Esophagus squamous epithelium (tissue), 5 donors: ENCODE measurements around the gene TANC1. TPM values are rescaled to one million over a fixed set of nuclear protein-coding genes. Genes with fewer than 3 reads are reported as not detected.

Source experiments
- DNase-seq: peaks from one replicate; lab custom pipeline; 2025; lab: John Stamatoyannopoulos, UW
- H3K27ac ChIP-seq, 4 donors: fragments of 200-600 bp; sonication (generic); one replicate each; pipeline ENCODE4 v1.5.1; 2016 to 2019; ENCODE audit warnings: mild to moderate bottlenecking in 1 of 4
- H3K27me3 ChIP-seq, 4 donors: fragments of 200-600 bp; sonication (generic); 1 replicate in 3 of 4; 2 replicates in 1 of 4; pipeline versions ENCODE4 v1.5.1 to v1.6.0; 2017 to 2021; ENCODE audit warnings: antibody characterized with exemption in 1 of 4
- H3K36me3 ChIP-seq, 3 donors: fragments of 200-600 bp; sonication (generic); one replicate each; pipeline ENCODE4 v1.5.1; 2016 to 2019
- H3K4me1 ChIP-seq, 3 donors: fragments of 200-600 bp; sonication (generic); one replicate each; pipeline ENCODE4 v1.5.1; 2017 to 2019
- H3K4me3 ChIP-seq, 4 donors: fragments of 200-600 bp; sonication (generic); 1 replicate in 3 of 4; 2 replicates in 1 of 4; pipeline ENCODE4 v1.5.1; 2016 to 2019; ENCODE audit warnings: mild to moderate bottlenecking in 2 of 4, moderate library complexity in 1 of 4
- H3K9me3 ChIP-seq, 3 donors: fragments of 200-600 bp; sonication (generic); one replicate each; pipeline ENCODE4 v1.5.1; 2016 to 2019
- POLR2A ChIP-seq, 4 donors: fragments of 450-650 bp; IDR thresholded peaks; one replicate each; pipeline ENCODE4 v1.6.1; 2017; ENCODE audit warnings: antibody characterized with exemption in 4 of 4, mild to moderate bottlenecking in 4 of 4, moderate library complexity in 3 of 4
- WGBS, 2 donors: methylation state at CpG; one replicate each; pipeline ENCODE4 v1.1.5; 2018; 5-methylcytosine and 5-hydroxymethylcytosine counted together
- intact Hi-C: fragments of 100-400 bp; cut with DNase I; formaldehyde crosslinking; loops from one replicate; pipeline ENCODE4 v1.15.0; 2022
- total RNA-seq, 4 donors: library from RNA; depleted of rRNA; stranded (reverse); fragments of >200 nt; gene quantifications; one replicate each; pipeline ENCODE4 v1.1.0, GENCODE V29; 2016
- TF ChIP-seq, protein P1 (sequence below), 6 experiments: fragments of 450-650 bp in 4 of 6; fragments of 200-600 bp in 2 of 6; sonication (generic) in 2 of 6; IDR thresholded peaks; one replicate each; pipeline ENCODE4 v1.5.1; 2016 to 2019; ENCODE audit warnings: antibody characterized with exemption in 6 of 6, mild to moderate bottlenecking in 4 of 6, moderate library complexity in 4 of 6
- donor health status: DM: yes; HTN: yes; CAD: no.

The TANC1 gene
- total RNA-seq, 4 donors from 2014 or later: 29.4 to 54.5 (median 42.2) TPM

DNA sequence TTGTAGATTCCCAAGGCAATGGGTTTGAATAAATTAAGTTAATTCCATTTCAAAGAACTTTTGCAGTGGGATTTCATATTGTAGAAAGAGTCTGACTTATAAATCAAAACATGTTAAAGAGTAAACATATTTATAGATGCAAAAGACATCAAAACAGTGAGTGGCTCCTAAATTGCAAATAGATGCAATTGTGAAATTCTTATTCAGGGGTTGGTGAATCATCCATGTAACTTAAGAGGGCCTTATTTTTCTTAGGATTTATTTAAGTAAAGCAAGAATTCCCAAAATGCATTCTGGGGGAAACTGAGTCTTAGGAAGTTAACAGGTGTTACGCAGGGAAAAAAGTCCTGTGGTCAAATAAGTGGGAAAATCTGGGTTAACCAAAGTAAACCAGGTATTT is 11.3 kb downstream of the TANC1 start:
- Histone ChIP-seq H3K36me3 (no peaks in the 10 kb centered on the region), H3K27ac (no peak overlapping the region), H3K4me1 (peaks cover 4 to 52% (median 19%) of the 10 kb centered on the region in 3 donors), H3K27me3 (no peaks in the 10 kb centered on the region), H3K4me3 (no peak overlapping the region), H3K9me3 (no peaks in the 10 kb centered on the region)
- 87 to 94% methylated on average over 1 of the region's 1 CpG for WGBS, 2 donors
- intact Hi-C loops: no loop called here
- no peak for TF ChIP-seq POLR2A (IDR thresholded peaks at IDR 0.05)
- TF ChIP-seq, protein P1, sequence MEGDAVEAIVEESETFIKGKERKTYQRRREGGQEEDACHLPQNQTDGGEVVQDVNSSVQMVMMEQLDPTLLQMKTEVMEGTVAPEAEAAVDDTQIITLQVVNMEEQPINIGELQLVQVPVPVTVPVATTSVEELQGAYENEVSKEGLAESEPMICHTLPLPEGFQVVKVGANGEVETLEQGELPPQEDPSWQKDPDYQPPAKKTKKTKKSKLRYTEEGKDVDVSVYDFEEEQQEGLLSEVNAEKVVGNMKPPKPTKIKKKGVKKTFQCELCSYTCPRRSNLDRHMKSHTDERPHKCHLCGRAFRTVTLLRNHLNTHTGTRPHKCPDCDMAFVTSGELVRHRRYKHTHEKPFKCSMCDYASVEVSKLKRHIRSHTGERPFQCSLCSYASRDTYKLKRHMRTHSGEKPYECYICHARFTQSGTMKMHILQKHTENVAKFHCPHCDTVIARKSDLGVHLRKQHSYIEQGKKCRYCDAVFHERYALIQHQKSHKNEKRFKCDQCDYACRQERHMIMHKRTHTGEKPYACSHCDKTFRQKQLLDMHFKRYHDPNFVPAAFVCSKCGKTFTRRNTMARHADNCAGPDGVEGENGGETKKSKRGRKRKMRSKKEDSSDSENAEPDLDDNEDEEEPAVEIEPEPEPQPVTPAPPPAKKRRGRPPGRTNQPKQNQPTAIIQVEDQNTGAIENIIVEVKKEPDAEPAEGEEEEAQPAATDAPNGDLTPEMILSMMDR (IDR thresholded peaks at IDR 0.05): no peak
- no peak for DNase-seq

DNA sequence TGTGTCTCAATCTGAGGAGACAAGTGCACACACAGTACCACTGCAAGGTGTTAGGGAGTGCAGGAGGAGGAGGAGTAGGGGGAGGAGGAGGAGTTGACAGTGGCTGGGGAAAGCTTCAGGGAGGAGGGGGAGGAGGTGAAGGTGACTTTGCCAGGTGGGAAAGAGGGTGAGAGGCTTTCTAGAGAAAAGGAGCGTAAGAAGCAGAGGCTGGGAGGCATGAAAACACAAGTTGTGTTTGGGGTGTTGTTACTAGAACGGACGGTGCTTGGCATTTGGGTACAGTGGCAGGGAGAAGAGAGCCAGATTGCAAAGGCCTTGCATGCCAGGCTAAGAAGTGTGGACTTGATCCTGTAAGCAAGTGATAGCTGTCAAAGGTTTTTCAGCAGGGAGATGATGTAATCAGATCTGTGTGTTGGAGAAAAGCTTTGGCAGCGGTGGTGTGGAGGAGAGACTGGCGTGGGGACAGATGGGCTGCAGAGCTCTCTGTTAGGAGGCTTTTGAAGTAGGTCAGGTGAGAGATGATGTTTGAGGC is 16.2 kb downstream of the TANC1 start:
- 29 to 44% methylated on average over 5 of the region's 5 CpGs for WGBS, 2 donors
- intact Hi-C loops: no loop called here
- TF ChIP-seq, protein P1 (IDR thresholded peaks at IDR 0.05): no peak
- Histone ChIP-seq H3K27ac (no peak overlapping the region), H3K36me3 (no peaks in the 10 kb centered on the region), H3K4me1 (peaks cover 4 to 62% (median 22%) of the 10 kb centered on the region in 3 donors), H3K27me3 (no peaks in the 10 kb centered on the region), H3K9me3 (no peaks in the 10 kb centered on the region), H3K4me3 (no peak overlapping the region)
- no peak for DNase-seq

DNA sequence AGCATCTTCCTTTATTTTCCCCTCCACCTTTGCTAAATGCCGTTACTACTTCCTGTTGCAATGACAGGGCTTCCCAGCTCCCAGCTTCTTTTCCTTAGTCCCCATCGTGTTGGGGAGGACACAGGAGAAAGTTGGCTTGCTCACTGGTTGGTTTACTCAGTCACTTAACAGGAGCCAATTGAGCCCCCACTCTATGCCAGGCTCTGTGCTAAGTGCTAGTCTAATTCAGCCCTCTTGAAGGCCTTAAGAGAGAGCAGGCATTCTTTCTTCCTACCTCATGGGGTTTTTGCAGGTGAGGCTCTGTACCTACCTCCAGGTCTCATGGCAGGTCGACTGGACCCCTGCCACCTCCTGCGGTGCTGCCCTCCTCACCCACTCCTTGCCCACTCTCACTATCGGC is 20.1 kb downstream of the TANC1 start:
- Histone ChIP-seq H3K36me3 (no peaks in the 10 kb centered on the region), H3K27ac (no peak overlapping the region), H3K9me3 (no peaks in the 10 kb centered on the region), H3K4me3 (no peak overlapping the region), H3K27me3 (no peaks in the 10 kb centered on the region), H3K4me1 (peaks cover 4 to 62% (median 22%) of the 10 kb centered on the region in 3 donors)
- WGBS, 2 donors: 60 to 72% methylated on average over 3 to 5 of the region's 5 CpGs
- intact Hi-C loops: no loop called here
- TF ChIP-seq, protein P1 (IDR thresholded peaks at IDR 0.05): no peak
- no peak for TF ChIP-seq POLR2A (IDR thresholded peaks at IDR 0.05)
- DNase-seq: no peak

DNA sequence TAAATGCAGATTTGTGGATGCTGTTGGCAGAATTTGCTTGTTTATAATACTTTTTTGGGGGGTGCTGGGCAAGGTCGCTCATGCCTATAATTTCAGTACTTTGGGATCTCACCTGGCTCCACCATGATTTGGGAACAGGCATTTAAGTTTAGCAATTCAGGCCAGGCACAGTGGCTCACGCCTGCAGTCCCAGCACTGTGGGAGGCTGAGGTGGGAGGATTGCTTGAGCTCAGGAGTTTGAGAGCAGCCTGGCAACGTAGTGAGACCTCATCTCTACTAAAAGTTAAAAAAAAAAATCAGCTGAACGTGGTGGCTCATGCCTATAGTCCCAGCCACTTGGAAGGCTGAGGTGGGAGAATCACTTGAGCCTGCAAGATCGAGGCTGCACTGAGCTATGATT is 20.7 kb downstream of the TANC1 start:
- Histone ChIP-seq H3K4me3 (no peak overlapping the region), H3K9me3 (no peaks in the 10 kb centered on the region), H3K27me3 (no peaks in the 10 kb centered on the region), H3K27ac (no peak overlapping the region), H3K4me1 (peaks cover 4 to 66% (median 23%) of the 10 kb centered on the region in 3 donors), H3K36me3 (no peaks in the 10 kb centered on the region)
- DNase-seq: no peak
- intact Hi-C loops: no loop called here
- TF ChIP-seq, protein P1 (IDR thresholded peaks at IDR 0.05): no peak
- TF ChIP-seq POLR2A (IDR thresholded peaks at IDR 0.05): no peak
- 73 to 88% methylated on average over 4 to 5 of the region's 5 CpGs for WGBS, 2 donors

DNA sequence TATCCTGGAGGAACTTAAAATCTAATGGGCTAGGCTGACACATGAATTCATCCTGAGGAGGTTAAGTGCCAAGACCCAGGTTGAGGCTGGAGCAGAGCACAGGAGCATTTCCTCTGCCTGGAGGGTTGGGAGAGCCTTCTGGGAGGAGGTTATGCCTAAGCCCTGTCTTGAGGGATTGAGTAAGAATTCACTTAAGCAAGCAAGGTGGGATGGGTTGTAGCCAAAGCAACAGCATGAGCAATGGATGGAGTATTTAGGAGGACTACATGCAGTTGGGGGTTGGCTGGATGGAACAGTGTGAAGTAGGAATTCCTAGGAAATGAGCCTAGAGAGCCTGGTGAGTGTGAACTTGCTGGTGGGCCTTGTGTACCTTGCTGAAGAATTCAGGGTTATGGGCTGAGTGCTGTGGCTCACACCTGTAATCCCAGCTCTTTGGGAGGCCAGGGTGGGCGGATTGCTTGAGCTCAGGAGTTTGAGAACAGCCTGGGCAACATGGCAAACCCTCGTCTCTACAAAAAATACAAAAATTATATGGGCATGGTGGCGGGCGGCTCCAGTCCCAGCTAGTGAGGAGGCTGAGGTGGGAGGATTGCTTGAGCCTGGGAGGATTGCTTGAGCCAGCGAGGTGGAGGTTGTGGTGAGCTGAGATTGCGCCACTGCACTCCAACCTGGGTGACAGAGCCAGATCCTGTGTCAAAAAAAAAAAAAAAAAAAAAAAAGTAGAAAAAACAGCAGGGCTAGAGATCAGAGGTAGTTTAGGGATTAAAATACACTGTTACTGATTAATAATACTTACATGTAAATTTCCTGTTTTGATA is 22.2 kb downstream of the TANC1 start:
- no peaks in the 10 kb centered on the region for H3K9me3 ChIP-seq
- peak overlapping the region in 1 of 4 donors; percentile 31 for H3K27ac ChIP-seq
- H3K4me3 ChIP-seq: no peak overlapping the region
- DNase-seq: no peak
- no peaks in the 10 kb centered on the region for H3K27me3 ChIP-seq
- no peak for TF ChIP-seq POLR2A (IDR thresholded peaks at IDR 0.05)
- TF ChIP-seq, protein P1 (IDR thresholded peaks at IDR 0.05): no peak
- WGBS, 2 donors: 51 to 75% methylated on average over 2 to 6 of the region's 6 CpGs
- H3K36me3 ChIP-seq: no peaks in the 10 kb centered on the region
- peaks cover 4 to 62% (median 23%) of the 10 kb centered on the region in 3 donors for H3K4me1 ChIP-seq
- intact Hi-C loops: no loop called here
